GM18858 (cell line): ENCODE results near the gene SIM2.

ENCODE experiments used
- ATAC-seq: cut with Tn5 transposase; IDR thresholded peaks from one replicate; pipeline ENCODE4 v1.9.1; 2021; ENCODE audit not compliant: unreplicated experiment

The SIM2 gene

DNA sequence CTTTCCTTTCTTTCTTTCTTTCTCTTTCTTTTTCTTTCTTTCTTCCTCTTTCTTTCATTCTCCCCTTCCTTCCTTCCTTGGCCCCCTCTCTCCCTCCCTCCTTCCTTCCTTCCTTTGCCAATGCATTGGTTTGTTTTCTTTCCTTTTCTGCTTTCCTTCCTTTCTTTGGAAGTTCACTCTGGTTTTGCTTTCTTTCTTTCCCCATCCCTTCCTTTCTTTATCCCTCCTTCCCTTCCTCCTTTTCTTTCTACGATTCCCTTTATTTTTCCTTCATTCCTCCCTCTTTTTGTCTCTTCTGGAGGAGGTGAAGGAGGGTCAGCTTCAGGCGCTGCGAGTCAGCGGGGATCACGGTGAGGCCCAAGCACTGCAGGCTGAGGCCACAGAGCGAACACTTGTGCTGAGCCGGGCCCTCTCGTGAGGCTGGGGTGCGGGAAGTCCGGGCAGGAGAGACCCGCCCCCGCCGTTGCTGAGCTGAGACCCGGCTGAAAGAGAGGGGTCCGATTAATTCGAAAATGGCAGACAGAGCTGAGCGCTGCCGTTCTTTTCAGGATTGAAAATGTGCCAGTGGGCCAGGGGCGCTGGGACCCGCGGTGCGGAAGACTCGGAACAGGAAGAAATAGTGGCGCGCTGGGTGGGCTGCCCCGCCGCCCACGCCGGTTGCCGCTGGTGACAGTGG lies 1.5 kb downstream of the SIM2 start:
- no peak for ATAC-seq

DNA sequence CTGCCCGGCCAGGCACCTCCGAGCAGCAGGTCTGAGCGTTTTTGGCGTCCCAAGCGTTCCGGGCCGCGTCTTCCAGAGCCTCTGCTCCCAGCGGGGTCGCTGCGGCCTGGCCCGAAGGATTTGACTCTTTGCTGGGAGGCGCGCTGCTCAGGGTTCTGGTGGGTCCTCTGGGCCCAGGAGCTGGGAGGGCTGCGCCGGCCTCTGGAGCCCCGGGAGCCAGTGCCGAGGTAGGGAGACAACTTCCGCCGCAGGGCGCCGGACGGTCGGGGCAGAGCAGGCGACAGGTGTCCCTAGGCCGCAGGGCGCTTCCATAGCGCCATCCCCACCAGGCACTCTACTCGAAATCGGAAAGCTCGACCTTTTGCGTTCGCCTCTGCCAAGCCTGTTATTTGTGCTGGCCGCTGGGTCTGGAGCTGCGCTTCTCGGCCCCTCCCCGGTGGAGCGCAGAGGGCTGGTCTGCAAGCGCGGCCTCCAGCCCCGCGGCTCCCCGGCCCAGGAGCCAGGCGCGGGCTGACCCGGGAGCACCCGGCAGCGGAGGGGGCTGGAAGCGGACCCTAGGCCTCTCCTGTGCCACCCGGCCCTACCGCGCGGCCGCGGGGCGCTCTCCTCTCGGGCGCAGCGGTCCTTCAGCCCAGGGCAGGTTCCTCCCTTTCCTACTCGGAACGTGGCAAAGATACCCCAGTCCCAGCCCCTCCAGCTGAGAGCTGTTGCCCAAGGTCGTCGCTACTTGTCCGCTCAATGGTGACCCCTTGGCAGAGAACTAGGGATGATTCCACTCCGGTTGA lies 2.2 kb downstream of the SIM2 start:
- ATAC-seq, result no peak

GRCh38 chr21:36701756-36702621 lies 3.1 kb downstream of the SIM2 start:
- ATAC-seq, result no peak

DNA sequence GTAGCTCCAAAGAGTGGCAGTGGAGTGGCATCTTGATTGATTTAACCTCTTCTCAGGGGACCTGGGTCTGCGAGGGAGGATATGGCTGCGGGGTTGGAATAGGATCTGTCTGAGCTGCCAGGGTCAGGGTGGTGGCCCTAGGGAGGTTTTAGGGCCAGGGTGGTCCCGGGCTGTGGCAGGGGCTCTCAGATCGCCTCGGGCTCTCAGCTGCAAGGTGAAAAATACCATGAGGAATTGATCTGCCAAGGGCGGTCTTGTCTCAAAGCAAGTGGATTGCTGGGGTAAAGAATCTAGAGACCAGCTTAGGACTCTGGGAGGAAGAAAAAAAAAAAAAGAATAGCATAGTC lies 3.7 kb downstream of the SIM2 start:
- ATAC-seq, result no peak

- no peak for ATAC-seq
Observed at GRCh38 chr21:36703123-36703522, 4.2 kb downstream of the SIM2 start.

GRCh38 chr21:36703626-36704280 lies 4.8 kb downstream of the SIM2 start:
- ATAC-seq, result no peak

DNA sequence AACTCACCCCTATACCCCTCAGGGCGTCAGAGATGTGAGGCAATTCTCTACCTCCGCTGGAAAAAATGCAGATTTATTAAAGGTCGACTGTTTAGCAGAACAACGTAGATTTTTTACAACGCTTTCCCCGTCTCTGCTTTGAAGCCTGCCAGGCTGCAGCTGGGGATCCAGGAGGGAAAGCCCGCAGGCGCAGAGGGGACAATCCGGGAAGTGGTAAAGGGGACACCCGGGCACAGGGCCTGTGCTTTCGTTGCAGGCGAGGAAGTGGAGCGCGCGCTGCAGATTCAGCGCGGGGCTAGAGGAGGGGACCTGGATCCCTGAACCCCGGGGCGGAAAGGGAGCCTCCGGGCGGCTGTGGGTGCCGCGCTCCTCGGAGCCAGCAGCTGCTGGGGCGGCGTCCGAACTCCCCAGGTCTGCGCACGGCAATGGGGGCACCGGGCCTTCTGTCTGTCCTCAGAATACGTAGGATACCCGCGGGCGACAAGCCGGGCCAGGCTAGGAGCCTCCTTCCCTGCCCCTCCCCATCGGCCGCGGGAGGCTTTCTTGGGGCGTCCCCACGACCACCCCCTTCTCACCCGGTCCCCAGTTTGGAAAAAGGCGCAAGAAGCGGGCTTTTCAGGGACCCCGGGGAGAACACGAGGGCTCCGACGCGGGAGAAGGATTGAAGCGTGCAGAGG lies 5.5 kb downstream of the SIM2 start:
- no peak for ATAC-seq

DNA sequence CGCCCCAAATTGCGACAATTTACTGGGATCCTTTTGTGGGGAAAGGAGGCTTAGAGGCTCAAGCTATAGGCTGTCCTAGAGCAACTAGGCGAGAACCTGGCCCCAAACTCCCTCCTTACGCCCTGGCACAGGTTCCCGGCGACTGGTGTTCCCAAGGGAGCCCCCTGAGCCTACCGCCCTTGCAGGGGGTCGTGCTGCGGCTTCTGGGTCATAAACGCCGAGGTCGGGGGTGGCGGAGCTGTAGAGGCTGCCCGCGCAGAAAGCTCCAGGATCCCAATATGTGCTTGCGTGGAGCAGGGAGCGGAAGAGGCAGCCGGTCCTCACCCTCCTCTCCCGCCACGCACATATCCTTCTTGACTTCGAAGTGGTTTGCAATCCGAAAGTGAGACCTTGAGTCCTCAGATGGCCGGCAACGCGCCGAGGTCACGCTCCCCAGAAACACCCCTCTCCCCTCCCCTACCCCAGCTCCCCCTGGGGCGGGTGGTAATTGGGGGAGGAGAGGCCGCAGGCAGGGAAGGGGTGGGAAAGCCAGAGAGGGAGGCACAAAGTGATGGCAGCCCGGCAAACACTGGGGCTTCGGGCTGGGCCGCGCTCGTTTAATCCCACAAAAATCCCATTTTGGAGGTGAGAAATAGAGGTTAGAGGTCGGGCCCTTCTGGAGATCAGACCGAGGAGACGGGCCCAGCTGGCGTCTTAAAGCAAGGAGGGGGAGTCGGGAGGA lies 6.2 kb downstream of the SIM2 start:
- no peak for ATAC-seq

DNA sequence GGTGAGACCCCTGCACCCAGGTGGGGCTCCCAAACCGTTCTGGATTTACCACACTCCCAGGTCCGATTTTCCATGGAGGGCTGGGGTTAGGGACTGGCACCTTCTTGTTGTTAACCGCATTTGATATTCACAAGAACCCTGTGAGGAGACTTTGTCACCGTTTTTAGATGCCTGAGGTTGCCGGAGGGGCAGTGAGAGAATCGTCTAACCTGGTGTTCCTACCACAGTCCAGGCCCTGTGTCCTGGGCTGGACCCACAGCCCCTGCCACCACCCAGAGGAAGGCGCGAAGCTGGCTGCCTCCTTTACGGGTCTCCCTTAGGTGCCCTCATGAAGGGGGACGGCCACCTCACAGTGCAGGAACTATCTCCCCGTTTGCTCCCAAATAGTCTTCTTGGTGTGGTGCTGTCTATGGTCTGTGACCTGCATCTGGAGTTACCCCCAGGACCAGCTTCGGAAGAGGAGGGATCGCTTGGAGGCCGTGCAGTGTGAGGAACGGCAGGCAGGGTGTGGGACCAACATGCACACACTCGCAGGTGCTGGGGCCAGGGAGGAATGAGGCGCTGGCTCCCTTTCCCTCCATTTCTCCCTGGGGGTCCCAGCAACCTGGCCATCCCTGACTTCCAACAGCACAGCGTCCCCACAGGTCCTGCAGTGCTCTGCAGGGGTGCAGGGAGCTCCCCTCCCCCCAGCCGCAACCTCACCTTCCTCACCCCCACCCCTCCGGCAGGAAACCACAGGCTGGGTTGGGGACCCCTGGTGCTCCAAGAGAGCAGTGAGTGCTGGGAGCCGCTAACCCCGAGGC lies 7.0 kb downstream of the SIM2 start:
- ATAC-seq, result no peak

DNA sequence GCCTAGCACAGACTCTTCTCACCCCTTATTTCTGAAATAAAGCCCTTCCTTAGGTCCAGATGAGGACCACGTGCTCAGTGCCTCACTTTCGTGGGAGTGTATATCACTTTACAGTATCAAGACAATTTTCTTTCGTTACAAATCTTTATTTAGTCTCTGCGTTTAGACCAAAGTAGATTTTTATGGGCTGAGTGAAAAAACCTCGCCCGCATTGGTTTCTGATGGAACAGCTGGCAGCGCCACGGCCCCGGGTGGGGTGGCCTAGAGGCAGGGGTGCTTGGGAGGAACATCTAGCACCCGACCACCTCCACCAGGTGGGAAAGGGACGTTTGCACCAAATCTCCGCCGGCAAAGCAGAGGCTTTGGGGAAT lies 7.6 kb downstream of the SIM2 start:
- ATAC-seq, result no peak

- no peak for ATAC-seq
Observed at GRCh38 chr21:36706951-36707762, 8.2 kb downstream of the SIM2 start.

DNA sequence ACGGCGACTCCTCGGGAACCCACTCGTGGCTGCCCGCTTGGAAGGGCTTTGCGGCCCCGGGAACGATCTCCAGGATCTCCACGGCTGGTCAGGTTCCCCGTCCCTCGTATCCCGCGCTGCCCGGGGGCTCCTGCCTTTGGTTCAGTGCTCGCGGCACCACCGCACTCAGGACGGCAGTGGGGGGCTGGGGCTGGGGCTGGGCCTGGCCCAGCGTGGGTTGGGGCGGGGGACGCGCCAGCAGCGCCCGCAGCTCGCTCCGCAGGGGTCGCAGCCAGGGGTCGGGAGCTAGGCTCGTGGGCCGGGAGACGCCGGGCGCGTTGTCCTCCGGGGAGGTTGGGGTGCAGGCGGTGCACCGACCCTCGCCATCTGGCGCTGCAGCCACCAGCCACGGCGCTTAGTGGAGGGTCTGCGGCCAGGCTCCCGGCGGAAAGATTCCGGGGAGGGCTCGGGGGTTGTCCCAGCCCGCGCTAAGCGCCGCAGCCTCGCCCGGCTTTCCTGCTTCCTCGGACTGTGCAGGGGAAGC lies 8.9 kb downstream of the SIM2 start:
- no peak for ATAC-seq

DNA sequence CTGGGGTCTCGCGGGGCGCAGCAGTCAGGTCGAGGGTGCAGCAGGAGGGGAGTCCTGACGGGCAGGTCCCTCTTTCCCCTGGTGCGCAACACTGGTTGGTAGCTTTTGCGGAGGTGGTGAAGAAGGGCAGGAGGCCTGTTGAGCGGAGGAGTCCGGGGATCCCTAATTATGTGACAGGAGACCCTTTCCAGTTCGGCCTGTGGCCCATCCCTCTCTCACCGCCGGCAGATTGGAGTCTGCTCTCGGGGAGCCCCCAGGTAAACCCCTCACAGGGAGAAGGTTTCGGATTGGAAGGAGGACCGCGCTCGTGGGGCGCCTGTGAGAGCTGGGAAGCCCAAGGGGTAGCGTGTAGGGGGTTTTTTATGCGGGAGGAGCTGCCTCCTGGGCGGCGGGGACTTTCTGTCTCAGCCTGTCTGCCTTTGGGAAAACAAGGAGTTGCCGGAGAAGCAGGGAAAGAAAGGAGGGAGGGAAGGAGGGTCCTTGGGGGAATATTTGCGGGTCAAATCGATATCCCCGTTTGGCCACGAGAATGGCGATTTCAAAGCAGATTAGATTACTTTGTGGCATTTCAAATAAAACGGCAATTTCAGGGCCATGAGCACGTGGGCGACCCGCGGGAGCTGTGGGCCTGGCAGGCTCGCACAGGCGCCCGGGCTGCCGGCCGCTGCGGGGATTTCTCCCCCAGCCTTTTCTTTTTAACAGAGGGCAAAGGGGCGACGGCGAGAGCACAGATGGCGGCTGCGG lies 9.5 kb downstream of the SIM2 start:
- ATAC-seq, result no peak

GRCh38 chr21:36709030-36709867 lies 10.3 kb downstream of the SIM2 start:
- no peak for ATAC-seq

DNA sequence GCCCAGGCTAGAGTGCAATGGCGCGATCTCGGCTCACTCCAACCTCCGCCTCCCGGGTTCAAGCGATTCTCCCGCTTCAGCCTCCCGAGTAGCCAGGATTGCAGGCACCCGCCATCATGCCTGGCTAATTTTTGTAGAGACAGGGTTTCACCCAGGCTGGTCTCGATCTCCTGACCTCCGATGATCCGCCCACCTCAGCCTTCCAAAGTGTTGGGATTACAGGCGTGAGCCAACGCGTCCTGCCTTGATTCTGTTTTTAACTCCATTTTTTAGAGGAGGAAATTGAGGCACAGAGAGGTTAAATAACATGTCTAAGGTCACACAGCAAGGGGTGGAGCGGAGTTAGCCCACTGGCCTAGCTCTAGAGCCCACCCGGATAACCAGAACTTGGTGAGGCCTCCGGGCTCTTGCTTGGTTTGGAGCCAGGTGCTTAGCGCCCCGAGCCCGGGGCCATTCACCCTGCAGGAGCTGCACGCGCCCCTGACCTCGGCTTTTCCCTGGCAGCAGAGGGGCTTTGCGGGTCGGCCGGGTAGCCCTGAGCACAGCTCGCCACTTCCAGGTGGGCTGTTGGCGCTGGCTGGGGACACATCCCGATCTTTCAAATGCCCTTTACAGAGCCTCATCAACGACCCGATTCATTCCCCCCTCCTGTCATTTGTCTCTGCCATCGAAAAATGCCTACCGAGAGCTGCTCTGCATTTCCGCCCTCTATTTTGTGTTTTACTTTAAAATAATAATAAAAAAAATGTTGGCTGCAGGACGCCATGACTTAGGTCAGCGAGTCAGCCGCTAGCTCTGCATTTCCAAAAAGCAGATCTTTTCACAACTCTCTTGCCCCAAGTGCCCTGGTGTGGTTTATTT lies 11.2 kb downstream of the SIM2 start:
- no peak for ATAC-seq

GRCh38 chr21:36710729-36711048 lies 11.8 kb downstream of the SIM2 start:
- ATAC-seq, result no peak
